ENCODE results near the gene IGSF22.

The IGSF22 gene

GRCh38 chr11:18745251-18745650 lies 19.3 kb upstream of the IGSF22 start:
- FAIRE-seq (no peak), DNase-seq (ENCODE audit: insufficient read length, low spot score) (no peak)

- FAIRE-seq (no peak), DNase-seq (ENCODE audit: insufficient read length, low spot score) (no peak)
Observed at GRCh38 chr11:18743900-18744514, 18.0 kb upstream of the IGSF22 start.

- DNase-seq (ENCODE audit: insufficient read length, low spot score), result no peak
- FAIRE-seq, result no peak
Observed at GRCh38 chr11:18743365-18743764, 17.4 kb upstream of the IGSF22 start.

GRCh38 chr11:18741783-18742182 lies 15.8 kb upstream of the IGSF22 start:
- DNase-seq (ENCODE audit: insufficient read length, low spot score) (no peak), FAIRE-seq (no peak)

- FAIRE-seq (no peak), DNase-seq (ENCODE audit: insufficient read length, low spot score) (no peak)
Observed at GRCh38 chr11:18739685-18740084, 13.7 kb upstream of the IGSF22 start.

- DNase-seq (ENCODE audit: insufficient read length, low spot score), result no peak
- no peak for FAIRE-seq
Observed at GRCh38 chr11:18737642-18738041, 11.7 kb upstream of the IGSF22 start.

GRCh38 chr11:18736590-18737148 lies 10.7 kb upstream of the IGSF22 start:
- DNase-seq (ENCODE audit: insufficient read length, low spot score) (no peak), FAIRE-seq (no peak)

GRCh38 chr11:18733202-18733601 lies 7.2 kb upstream of the IGSF22 start:
- FAIRE-seq (no peak), DNase-seq (ENCODE audit: insufficient read length, low spot score) (no peak)

GRCh38 chr11:18731949-18732821 lies 6.2 kb upstream of the IGSF22 start:
- FAIRE-seq, result no peak
- peak; percentile 71 for DNase-seq (ENCODE audit: insufficient read length, low spot score)

GRCh38 chr11:18731441-18731840 lies 5.5 kb upstream of the IGSF22 start:
- DNase-seq (ENCODE audit: insufficient read length, low spot score), result no peak
- no peak for FAIRE-seq

- DNase-seq (ENCODE audit: insufficient read length, low spot score), result no peak
- no peak for FAIRE-seq
Observed at GRCh38 chr11:18730020-18730419, 4.0 kb upstream of the IGSF22 start.

GRCh38 chr11:18729426-18729825 lies 3.4 kb upstream of the IGSF22 start:
- FAIRE-seq, result no peak
- no peak for DNase-seq (ENCODE audit: insufficient read length, low spot score)

- DNase-seq (ENCODE audit: insufficient read length, low spot score), result no peak
- FAIRE-seq, result no peak
Observed at GRCh38 chr11:18728658-18729057, 2.7 kb upstream of the IGSF22 start.

- peak; percentile 51 for DNase-seq (ENCODE audit: insufficient read length, low spot score)
- FAIRE-seq, result peak; percentile 86
Observed at GRCh38 chr11:18727479-18728236, 1.7 kb upstream of the IGSF22 start.

- FAIRE-seq, result no peak
- DNase-seq (ENCODE audit: insufficient read length, low spot score), result no peak
Observed at GRCh38 chr11:18723991-18724390, 2.0 kb downstream of the IGSF22 start.

- FAIRE-seq (no peak), DNase-seq (ENCODE audit: insufficient read length, low spot score) (no peak)
Observed at GRCh38 chr11:18722293-18722637, 3.7 kb downstream of the IGSF22 start.

- peak; percentile 40 for FAIRE-seq
- peak; percentile 61 for DNase-seq (ENCODE audit: insufficient read length, low spot score)
Observed at GRCh38 chr11:18721561-18722292, 4.3 kb downstream of the IGSF22 start.

GRCh38 chr11:18720808-18721560 lies 5.0 kb downstream of the IGSF22 start:
- DNase-seq (ENCODE audit: insufficient read length, low spot score), result peak; percentile 72
- peak; percentile 91 for FAIRE-seq

- FAIRE-seq, result no peak
- no peak for DNase-seq (ENCODE audit: insufficient read length, low spot score)
Observed at GRCh38 chr11:18720091-18720807, 5.7 kb downstream of the IGSF22 start.

All from HTR-8/SVneo (cell line).